Glutamatergic neuron (in vitro differentiated cells): ENCODE results near the gene SLC1A7. TPM values are rescaled to one million over a fixed set of nuclear protein-coding genes. Genes with fewer than 3 reads are reported as not detected.

Experiments used
- DNase-seq: peaks from one replicate; pipeline ENCODE4 v3.0.0; 2022
- H3K27ac Mint-ChIP-seq: one replicate; pipeline ENCODE4 v1.8.0; 2020; ENCODE audit warnings: mild to moderate bottlenecking, mixed read lengths, inconsistent platforms; ENCODE audit not compliant: unreplicated experiment
- H3K27me3 Mint-ChIP-seq: one replicate; pipeline ENCODE4 v1.8.0; 2020; ENCODE audit warnings: mild to moderate bottlenecking, moderate library complexity, mixed read lengths, inconsistent platforms; ENCODE audit not compliant: unreplicated experiment
- H3K36me3 Mint-ChIP-seq: one replicate; pipeline ENCODE4 v1.8.0; 2020; ENCODE audit warnings: mild to moderate bottlenecking, mixed read lengths, inconsistent platforms; ENCODE audit not compliant: unreplicated experiment
- H3K4me1 Mint-ChIP-seq: one replicate; pipeline ENCODE4 v1.8.0; 2020; ENCODE audit warnings: mild to moderate bottlenecking, low read depth, mixed read lengths, inconsistent platforms; ENCODE audit not compliant: unreplicated experiment
- H3K4me3 Mint-ChIP-seq: one replicate; pipeline ENCODE4 v1.8.0; 2020; ENCODE audit warnings: mild to moderate bottlenecking, mixed read lengths, inconsistent platforms; ENCODE audit not compliant: unreplicated experiment
- H3K9me3 Mint-ChIP-seq: one replicate; pipeline ENCODE4 v1.8.0; 2020; ENCODE audit warnings: mild to moderate bottlenecking, moderate library complexity, mixed read lengths, inconsistent platforms; ENCODE audit not compliant: unreplicated experiment
- total RNA-seq: library from RNA; stranded (reverse); fragmentation: NEBNext Ultra II Directional; extraction: Animal tissue kit (Norgen Biotek cat#: 25700); gene quantifications from one replicate; pipeline ENCODE4 v1.2.1, GENCODE V29; 2021; ENCODE audit not compliant: unreplicated experiment
- TF ChIP-seq, protein P1 (sequence below): fragments of 200-600 bp; sonication (generic); IDR thresholded peaks from one replicate; pipeline ENCODE4 v1.5.0; 2021; ENCODE audit not compliant: partially characterized antibody, unreplicated experiment

The SLC1A7 gene
- total RNA-seq, 1 donor from 2014 or later = not detected

DNA sequence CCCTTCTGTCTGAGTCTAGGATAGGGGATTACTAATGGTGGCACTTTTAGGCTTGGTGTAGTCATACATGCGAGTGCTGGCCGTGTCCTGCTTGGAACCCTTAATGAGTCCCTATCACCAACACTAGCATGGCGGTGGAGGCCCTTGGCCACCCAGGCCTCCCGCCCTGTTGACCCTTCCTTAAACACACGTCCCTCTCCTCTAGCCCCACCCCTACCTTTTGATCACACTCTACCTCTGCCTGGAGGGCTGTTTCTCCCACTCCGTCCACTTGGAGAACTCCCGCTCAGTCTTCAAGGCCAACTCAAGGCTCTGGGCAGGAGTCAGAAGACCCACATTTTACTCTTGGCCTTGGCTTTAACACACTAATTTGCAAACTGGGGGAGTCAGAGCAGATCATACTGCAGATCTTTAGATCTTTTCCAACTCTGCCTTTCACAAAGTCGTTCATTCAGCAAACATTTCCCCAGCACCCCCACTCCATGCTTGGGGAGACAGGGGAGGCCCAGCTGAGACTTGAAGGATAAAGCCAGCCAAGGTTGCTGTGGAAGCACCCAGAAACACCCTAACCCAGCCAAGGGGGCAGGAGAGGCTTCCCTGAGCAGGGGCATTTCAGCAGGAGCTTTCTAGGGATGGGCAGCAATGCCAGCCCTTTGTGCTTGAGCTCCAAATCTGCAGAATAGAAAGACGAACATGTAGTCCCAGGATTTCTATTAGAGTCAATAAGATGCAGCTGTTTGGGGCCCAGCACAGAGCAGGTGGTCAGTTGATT lies 78.5 kb downstream of the SLC1A7 start:
- H3K36me3 Mint-ChIP-seq = no peaks in the 10 kb centered on the region
- H3K27me3 Mint-ChIP-seq = peaks cover 14% of the 10 kb centered on the region
- peak overlapping the region; percentile 63 for H3K4me3 Mint-ChIP-seq
- H3K4me1 Mint-ChIP-seq = no peaks in the 10 kb centered on the region
- peaks cover 5% of the 10 kb centered on the region for H3K9me3 Mint-ChIP-seq
- DNase-seq = no peak
- H3K27ac Mint-ChIP-seq = no peak overlapping the region
- TF ChIP-seq, protein P1, sequence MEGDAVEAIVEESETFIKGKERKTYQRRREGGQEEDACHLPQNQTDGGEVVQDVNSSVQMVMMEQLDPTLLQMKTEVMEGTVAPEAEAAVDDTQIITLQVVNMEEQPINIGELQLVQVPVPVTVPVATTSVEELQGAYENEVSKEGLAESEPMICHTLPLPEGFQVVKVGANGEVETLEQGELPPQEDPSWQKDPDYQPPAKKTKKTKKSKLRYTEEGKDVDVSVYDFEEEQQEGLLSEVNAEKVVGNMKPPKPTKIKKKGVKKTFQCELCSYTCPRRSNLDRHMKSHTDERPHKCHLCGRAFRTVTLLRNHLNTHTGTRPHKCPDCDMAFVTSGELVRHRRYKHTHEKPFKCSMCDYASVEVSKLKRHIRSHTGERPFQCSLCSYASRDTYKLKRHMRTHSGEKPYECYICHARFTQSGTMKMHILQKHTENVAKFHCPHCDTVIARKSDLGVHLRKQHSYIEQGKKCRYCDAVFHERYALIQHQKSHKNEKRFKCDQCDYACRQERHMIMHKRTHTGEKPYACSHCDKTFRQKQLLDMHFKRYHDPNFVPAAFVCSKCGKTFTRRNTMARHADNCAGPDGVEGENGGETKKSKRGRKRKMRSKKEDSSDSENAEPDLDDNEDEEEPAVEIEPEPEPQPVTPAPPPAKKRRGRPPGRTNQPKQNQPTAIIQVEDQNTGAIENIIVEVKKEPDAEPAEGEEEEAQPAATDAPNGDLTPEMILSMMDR = no peak

DNA sequence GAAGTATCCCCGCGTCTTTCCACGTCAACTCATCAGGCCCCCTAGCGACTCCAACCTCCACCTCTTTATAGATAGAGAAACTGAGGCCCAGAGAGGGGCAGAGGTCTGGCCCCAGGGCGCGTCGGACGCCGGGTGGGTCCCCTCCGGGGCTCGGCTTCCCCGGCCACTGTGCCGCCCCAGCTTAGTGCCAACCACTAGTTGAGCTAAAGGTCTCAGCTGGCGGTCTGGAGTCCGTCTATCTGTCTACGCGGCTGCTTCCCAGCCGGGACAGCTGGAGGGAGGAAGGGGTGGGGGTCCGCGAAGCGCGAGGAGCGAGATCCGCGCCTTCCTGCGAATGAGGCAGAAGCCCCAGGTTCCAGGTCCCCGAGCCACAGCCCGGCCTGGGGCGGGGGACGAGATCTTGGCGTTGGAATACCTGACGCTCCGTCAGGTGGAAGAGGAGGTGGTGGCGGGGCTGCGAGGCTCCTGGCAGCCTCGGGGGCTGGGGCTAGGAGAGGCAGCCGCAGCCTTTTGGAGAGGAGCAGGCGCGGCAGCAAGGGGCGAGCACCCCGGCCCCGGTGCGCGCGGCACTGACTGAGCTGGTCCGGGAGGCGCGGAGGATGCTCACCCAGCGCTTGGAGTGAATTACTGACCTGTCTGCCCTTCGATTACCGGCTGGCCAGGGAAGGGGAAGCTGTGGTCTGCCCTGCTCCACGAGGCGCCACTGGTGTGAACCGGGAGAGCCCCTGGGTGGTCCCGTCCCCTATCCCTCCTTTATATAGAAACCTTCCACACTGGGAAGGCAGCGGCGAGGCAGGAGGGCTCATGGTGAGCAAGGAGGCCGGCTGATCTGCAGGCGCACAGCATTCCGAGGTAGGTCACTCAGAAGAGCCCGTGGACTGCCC lies 79.5 kb downstream of the SLC1A7 start:
- no peak overlapping the region for H3K27ac Mint-ChIP-seq
- TF ChIP-seq, protein P1 = no peak
- H3K4me1 Mint-ChIP-seq = no peaks in the 10 kb centered on the region
- peaks cover 16% of the 10 kb centered on the region for H3K27me3 Mint-ChIP-seq
- peak; percentile 34 for DNase-seq
- peaks cover 4% of the 10 kb centered on the region for H3K9me3 Mint-ChIP-seq
- H3K4me3 Mint-ChIP-seq = peak overlapping the region; percentile 69
- H3K36me3 Mint-ChIP-seq = no peaks in the 10 kb centered on the region

DNA sequence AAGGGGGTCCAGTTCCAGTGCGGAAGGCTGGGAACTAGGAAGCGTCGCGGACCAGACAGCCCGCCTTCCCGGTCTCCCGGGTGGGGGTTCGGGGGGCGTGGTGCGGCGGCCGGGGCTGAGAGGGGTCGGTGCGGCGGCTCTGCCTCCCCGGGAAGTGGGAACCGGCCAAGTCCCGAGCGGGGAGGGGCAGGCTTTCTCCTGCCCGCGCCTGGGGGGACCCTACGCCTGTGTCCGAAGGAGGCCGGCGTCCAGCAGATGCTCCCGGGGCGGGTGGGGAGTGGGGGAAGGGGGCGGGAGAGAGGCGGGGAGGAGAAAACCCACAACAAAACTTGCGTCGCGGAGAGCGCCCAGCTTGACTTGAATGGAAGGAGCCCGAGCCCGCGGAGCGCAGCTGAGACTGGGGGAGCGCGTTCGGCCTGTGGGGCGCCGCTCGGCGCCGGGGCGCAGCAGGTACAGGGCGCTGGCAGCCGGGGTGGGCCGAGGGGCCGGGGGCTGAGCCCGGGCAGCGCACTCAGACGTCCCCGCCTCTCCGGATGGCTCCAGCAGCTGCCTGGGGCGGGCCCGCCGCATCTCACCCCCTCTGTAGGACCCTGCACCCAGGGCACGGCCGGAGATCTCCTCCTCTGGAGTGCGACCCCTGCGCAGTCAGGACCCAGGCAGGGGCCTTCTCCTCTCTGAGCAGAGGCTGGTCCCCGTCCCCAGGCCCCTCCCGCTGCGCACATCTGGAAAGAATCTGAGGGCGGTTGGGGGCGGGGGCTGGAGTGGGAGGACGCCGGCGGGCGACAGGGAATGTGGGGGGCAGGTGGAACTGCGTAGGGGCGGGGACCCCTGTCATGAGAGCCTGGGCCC lies 80.4 kb downstream of the SLC1A7 start, which contains the start of gene PODN:
Gene PODN (plus strand): TSS at position 355 of the 849 bp plus-strand sequence. CDS start 7,643 bp downstream, outside the sequence.
- Mint-ChIP-seq H3K4me1 (peaks cover 8% of the 10 kb centered on the region), H3K9me3 (peaks cover 4% of the 10 kb centered on the region), H3K27me3 (peaks cover 15% of the 10 kb centered on the region), H3K27ac (no peak within 1 kb of the TSS), H3K36me3 (no peaks in the 10 kb centered on the region), H3K4me3 (peak within 1 kb of the TSS; percentile 69)
- peak; percentile 29 for DNase-seq
- TF ChIP-seq, protein P1 = no peak

DNA sequence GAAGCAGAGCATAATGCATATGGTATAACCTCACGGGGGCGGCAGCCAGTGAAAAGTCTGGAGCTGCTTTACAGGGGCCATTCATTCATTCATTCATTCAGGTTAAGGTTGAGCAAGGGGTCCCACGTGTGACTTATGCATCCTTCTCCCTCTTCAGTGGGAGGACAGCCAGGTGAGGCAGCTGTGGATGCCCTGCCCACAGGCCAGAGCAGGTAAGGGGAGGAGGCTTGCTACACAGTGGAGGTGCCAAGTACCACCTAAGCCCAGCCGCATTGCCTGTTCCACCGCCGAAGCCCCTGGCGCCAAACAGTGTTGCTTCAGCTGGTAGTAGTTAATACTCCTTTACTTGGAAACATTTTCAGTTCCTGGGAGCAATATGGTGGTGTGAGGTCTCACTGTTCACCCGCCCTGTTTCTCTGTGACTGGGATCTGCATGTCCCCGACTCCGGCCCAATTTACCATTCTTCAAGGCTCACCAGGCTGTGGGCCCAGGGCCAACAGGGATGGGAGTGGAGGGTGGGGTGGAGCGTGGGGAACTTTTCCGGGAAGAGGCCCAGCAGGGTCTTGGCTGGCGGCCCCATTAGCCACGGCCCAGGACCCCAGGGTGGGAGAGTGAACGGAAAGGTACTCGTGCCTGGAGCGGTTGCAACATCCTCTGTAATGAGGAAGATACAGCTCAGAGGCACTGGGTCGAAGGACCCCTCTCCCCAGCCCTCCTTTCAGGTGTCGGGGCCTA lies 81.1 kb downstream of the SLC1A7 start:
- Mint-ChIP-seq H3K4me3 (peak overlapping the region; percentile 46), H3K4me1 (peaks cover 8% of the 10 kb centered on the region), H3K9me3 (peaks cover 4% of the 10 kb centered on the region), H3K27ac (no peak overlapping the region), H3K36me3 (no peaks in the 10 kb centered on the region), H3K27me3 (peaks cover 15% of the 10 kb centered on the region)
- DNase-seq = no peak
- TF ChIP-seq, protein P1 = no peak
